ENCODE data around the gene ALDH1L1.
"Not testable (repeated sequence)": the region's sequence is repeated elsewhere in the genome, so short reads cannot be mapped to it uniquely, and the experiment has no call there.

The ALDH1L1 gene

GRCh38 chr3:126067959-126068358 is 112.4 kb downstream of the ALDH1L1 start:
- no peaks in the 10 kb centered on the region for H3K27me3 ChIP-seq
- no peak for DNase-seq
- no peak overlapping the region for H3K4me3 ChIP-seq (ENCODE audit: low read depth, low read length)

GRCh38 chr3:126066676-126067075 is 113.7 kb downstream of the ALDH1L1 start:
- not testable (repeated sequence) for DNase-seq; H3K4me3 ChIP-seq (ENCODE audit: low read depth, low read length); H3K4me1 ChIP-seq; H3K36me3 ChIP-seq; H3K27me3 ChIP-seq; H3K9me3 ChIP-seq

More at GRCh38 chr3:126067959-126068358, 112.4 kb downstream of the ALDH1L1 start:
- no peaks in the 10 kb centered on the region; the same call in 1 of the 2 replicates for H3K36me3 ChIP-seq
- TF ChIP-seq CTCF (IDR thresholded peaks at IDR 0.05; ENCODE audit: low read depth, low read length), result no peak
- H3K4me1 ChIP-seq, result no peaks in the 10 kb centered on the region; the same call in 1 of the 2 replicates
- H3K9me3 ChIP-seq, result no peaks in the 10 kb centered on the region

GRCh38 chr3:126065876-126066275 is 114.5 kb downstream of the ALDH1L1 start:
- H3K9me3 ChIP-seq, result no peaks in the 10 kb centered on the region
- DNase-seq, result no peak
- TF ChIP-seq CTCF (IDR thresholded peaks at IDR 0.05; ENCODE audit: low read depth, low read length), result no peak
- H3K27me3 ChIP-seq, result no peaks in the 10 kb centered on the region
- no peaks in the 10 kb centered on the region; the same call in 1 of the 2 replicates for H3K36me3 ChIP-seq
- no peak overlapping the region for H3K4me3 ChIP-seq (ENCODE audit: low read depth, low read length)
- H3K4me1 ChIP-seq, result no peaks in the 10 kb centered on the region; the same call in 1 of the 2 replicates

- no peaks in the 10 kb centered on the region; the same call in 1 of the 2 replicates for H3K4me1 ChIP-seq
- H3K27me3 ChIP-seq, result no peaks in the 10 kb centered on the region
- TF ChIP-seq CTCF (IDR thresholded peaks at IDR 0.05; ENCODE audit: low read depth, low read length), result no peak
- no peak overlapping the region for H3K4me3 ChIP-seq (ENCODE audit: low read depth, low read length)
- no peaks in the 10 kb centered on the region; the same call in 1 of the 2 replicates for H3K36me3 ChIP-seq
- H3K9me3 ChIP-seq, result no peaks in the 10 kb centered on the region
- DNase-seq, result no peak
These were observed 115.6 kb downstream of the ALDH1L1 start for GRCh38 chr3:126064627-126065258.

GRCh38 chr3:126063358-126063965 is 116.9 kb downstream of the ALDH1L1 start:
- no peaks in the 10 kb centered on the region for H3K27me3 ChIP-seq
- H3K4me1 ChIP-seq, result no peaks in the 10 kb centered on the region; the same call in 1 of the 2 replicates
- H3K4me3 ChIP-seq (ENCODE audit: low read depth, low read length), result no peak overlapping the region
- no peaks in the 10 kb centered on the region; the same call in 1 of the 2 replicates for H3K36me3 ChIP-seq
- TF ChIP-seq CTCF (IDR thresholded peaks at IDR 0.05; ENCODE audit: low read depth, low read length), result no peak
- no peaks in the 10 kb centered on the region for H3K9me3 ChIP-seq
- DNase-seq, result no peak

GRCh38 chr3:126061301-126062032 is 118.9 kb downstream of the ALDH1L1 start:
- DNase-seq, result no peak
- no peak for TF ChIP-seq CTCF (IDR thresholded peaks at IDR 0.05; ENCODE audit: low read depth, low read length)
- H3K27me3 ChIP-seq, result no peaks in the 10 kb centered on the region
- no peak overlapping the region for H3K4me3 ChIP-seq (ENCODE audit: low read depth, low read length)
- no peaks in the 10 kb centered on the region for H3K4me1 ChIP-seq
- no peaks in the 10 kb centered on the region for H3K9me3 ChIP-seq
- H3K36me3 ChIP-seq, result no peaks in the 10 kb centered on the region

Data from BE2C (cell line).